Motor neuron (in vitro differentiated cells): ENCODE measurements around the gene STXBP5. TPM values are rescaled to one million over a fixed set of nuclear protein-coding genes. Genes with fewer than 3 reads are reported as not detected.

Experiments
- ATAC-seq, 8 experiments: fragments of 200-7000 bp; cut with Tn5 transposase; replicated peaks in 6 of 8; 2 replicates each; pipeline ENCODE4 v1.8.0; 2021; ENCODE audit warnings: mild to moderate bottlenecking in 8 of 8, moderate library complexity in 8 of 8
- H3K27ac ChIP-seq, 2 donors: fragments of 250-450 bp; sonication (Bioruptor Pico); 2 replicates each; pipeline ENCODE4 v1.9.0; 2021; ENCODE audit warnings: antibody characterized with exemption in 2 of 2, mild to moderate bottlenecking in 2 of 2, moderate library complexity in 1 of 2
- H3K4me1 ChIP-seq, 2 donors: fragments of 250-450 bp; sonication (Bioruptor Pico); replicated peaks in 1 of 2; 2 replicates each; pipeline ENCODE4 v1.6.1; 2021; ENCODE audit warnings: antibody characterized with exemption in 2 of 2, mild to moderate bottlenecking in 2 of 2, moderate library complexity in 1 of 2
- H3K4me3 ChIP-seq, 5 donors: fragments of 250-450 bp; sonication (Bioruptor Pico); 2 replicates each; pipeline ENCODE4 v1.9.0; 2021; ENCODE audit warnings: antibody characterized with exemption in 5 of 5, mild to moderate bottlenecking in 5 of 5, moderate library complexity in 4 of 5
- WGBS, 10 experiments: fragments of 450-650 bp; shearing (Covaris generic); methylation state at CpG; one replicate each; pipeline ENCODE4 v1.0.0; 2022; 5-methylcytosine and 5-hydroxymethylcytosine counted together
- in situ Hi-C, 9 experiments: fragments of 400-800 bp; cut with MboI; loops; one replicate each; pipeline ENCODE4 v1.15.0; 2021; ENCODE audit warnings: low sequenced_read_pairs in 9 of 9, low pct_unique_long_range_greater_than_20kb in 2 of 9; ENCODE audit not compliant: unreplicated experiment in 9 of 9
- total RNA-seq, 8 experiments: library from RNA; unstranded; fragments of 300-600 nt; gene quantifications; 2 replicates each; pipeline versions ENCODE4 v1.2.3 to v1.2.4, GENCODE V29; 2022

Gene STXBP5
- total RNA-seq, 8 experiments from 2014 or later, result 9.0 to 24.3 (median 14.1) TPM

GRCh38 chr6:147434076-147434475 lies 229.9 kb downstream of the STXBP5 start:
- Histone ChIP-seq H3K4me3 (no peak overlapping the region), H3K4me1 (no peaks in the 10 kb centered on the region), H3K27ac (no peak overlapping the region)
- WGBS, 10 experiments, result 21 to 95% (median 81%) methylated on average over 1 to 4 of the region's 4 CpGs; no CpG with 5 or more reads in 1 of the 10 experiments
- peak in 1 of 8 experiments; percentile 52 for ATAC-seq
- in situ Hi-C loops, result no loop called here

- in situ Hi-C loops, result no loop called here
- 0 to 100% (median 33%) methylated on average over 1 to 4 of the region's 4 CpGs for WGBS, 10 experiments
- peak in 2 of 8 experiments; percentile 55 to 69 for ATAC-seq
- H3K4me3 ChIP-seq, result no peak overlapping the region
- H3K4me1 ChIP-seq, result peaks cover 0 to 3% of the 10 kb centered on the region in 2 donors
- H3K27ac ChIP-seq, result no peak overlapping the region
Observed at GRCh38 chr6:147434516-147434915, 230.3 kb downstream of the STXBP5 start.

- 0 to 80% (median 47%) methylated on average over 1 to 3 of the region's 3 CpGs; no CpG with 5 or more reads in 2 of the 10 experiments for WGBS, 10 experiments
- peaks cover 0 to 3% of the 10 kb centered on the region in 2 donors for H3K4me1 ChIP-seq
- no peak overlapping the region for H3K27ac ChIP-seq
- in situ Hi-C loops, result no loop called here
- no peak overlapping the region for H3K4me3 ChIP-seq
- peak in 3 of 8 experiments; percentile 22 to 63 (median 53) for ATAC-seq
Observed at GRCh38 chr6:147437615-147438014, 233.4 kb downstream of the STXBP5 start.

GRCh38 chr6:147438758-147439528 lies 234.7 kb downstream of the STXBP5 start:
- Histone ChIP-seq H3K4me3 (no peak overlapping the region), H3K4me1 (peaks cover 0 to 3% of the 10 kb centered on the region in 2 donors), H3K27ac (no peak overlapping the region)
- in situ Hi-C loops, result no loop called here
- 30 to 100% (median 62%) methylated on average over 1 to 8 of the region's 9 CpGs; no CpG with 5 or more reads in 2 of the 10 experiments for WGBS, 10 experiments
- ATAC-seq, result peak in 5 of 8 experiments; percentile 46 to 64 (median 62)
